ENCODE results near the gene ATXN7.

ATXN7 gene

GRCh38 chr3:63909431-63909830 is 45.8 kb downstream of the ATXN7 start:
- no peak for DNase-seq

- DNase-seq: no peak
These were observed 46.3 kb downstream of the ATXN7 start for GRCh38 chr3:63910001-63910400.

GRCh38 chr3:63910891-63911290 is 47.2 kb downstream of the ATXN7 start:
- no peak for DNase-seq

- peak in 1 of 2 donors; percentile 19 for DNase-seq
These were observed 47.8 kb downstream of the ATXN7 start for GRCh38 chr3:63911509-63911872.

GRCh38 chr3:63911873-63912767 is 48.5 kb downstream of the ATXN7 start, which contains the start of gene SCAANT1:
SCAANT1 (minus strand) TSS chr3:63912383.
- peak; percentile 55 to 90 for DNase-seq

GRCh38 chr3:63912768-63913588 is 49.3 kb downstream of the ATXN7 start:
- peak; percentile 22 to 34 for DNase-seq

- DNase-seq: no peak
These were observed 50.6 kb downstream of the ATXN7 start for GRCh38 chr3:63914312-63914711.

- DNase-seq: no peak
These were observed 54.7 kb downstream of the ATXN7 start for GRCh38 chr3:63918321-63918720.

GRCh38 chr3:63920001-63920400 is 56.3 kb downstream of the ATXN7 start:
- no peak for DNase-seq

- DNase-seq: peak in 1 of 2 donors; percentile 72
These were observed 58.2 kb downstream of the ATXN7 start for GRCh38 chr3:63921741-63922482.

GRCh38 chr3:63922491-63923199 is 59.0 kb downstream of the ATXN7 start:
- no peak for DNase-seq

- no peak for DNase-seq
These were observed 62.6 kb downstream of the ATXN7 start for GRCh38 chr3:63926309-63926708.

- DNase-seq: no peak
These were observed 64.0 kb downstream of the ATXN7 start for GRCh38 chr3:63927422-63928280.

GRCh38 chr3:63931290-63931689 is 67.6 kb downstream of the ATXN7 start:
- DNase-seq: no peak

- DNase-seq: no peak
These were observed 69.0 kb downstream of the ATXN7 start for GRCh38 chr3:63932509-63933212.

- peak in 1 of 2 donors; percentile 88 for DNase-seq
These were observed 69.8 kb downstream of the ATXN7 start for GRCh38 chr3:63933459-63933858.

GRCh38 chr3:63934041-63934866 is 70.6 kb downstream of the ATXN7 start:
- peak in 1 of 2 donors; percentile 54 for DNase-seq

GRCh38 chr3:63936925-63937324 is 73.3 kb downstream of the ATXN7 start:
- DNase-seq: no peak
